Osteoblast (primary cell): ENCODE data around the gene NHLRC4. TPM values are rescaled to one million over a fixed set of nuclear protein-coding genes. Genes with fewer than 3 reads are reported as not detected.

Experiments
- DNase-seq: peaks from one replicate; pipeline ENCODE4 v3.0.0; 2011; ENCODE audit warnings: low spot score, mixed read lengths; ENCODE audit not compliant: insufficient read length; ENCODE audit errors: missing footprints
- H2AFZ ChIP-seq: 2 replicates; pipeline ENCODE4 v1.6.0; 2011; ENCODE audit warnings: mild to moderate bottlenecking, low read length
- H3K27ac ChIP-seq: 2 replicates; pipeline ENCODE4 v1.5.1; 2011; ENCODE audit warnings: mild to moderate bottlenecking, low read depth, low read length, moderate library complexity
- H3K27me3 ChIP-seq: 2 replicates; pipeline ENCODE4 v1.6.0; 2012; ENCODE audit warnings: mild to moderate bottlenecking, control low read depth, inconsistent platforms, low read length, moderate library complexity; ENCODE audit not compliant: insufficient read depth
- H3K36me3 ChIP-seq: 2 replicates; pipeline ENCODE4 v1.5.1; 2011; ENCODE audit warnings: mild to moderate bottlenecking, low read length, control low read depth, moderate library complexity; ENCODE audit not compliant: insufficient read depth
- H3K4me1 ChIP-seq: 2 replicates; pipeline ENCODE4 v1.5.1; 2011; ENCODE audit warnings: mild to moderate bottlenecking, low read length, control low read depth, moderate library complexity; ENCODE audit not compliant: insufficient read depth
- H3K4me2 ChIP-seq: 2 replicates; pipeline ENCODE4 v1.6.0; 2011; ENCODE audit warnings: mild to moderate bottlenecking, low read length; ENCODE audit not compliant: insufficient read depth
- H3K4me3 ChIP-seq: fragments of 200-600 bp; sonication (generic); 3 replicates; pipeline ENCODE4 v1.5.1; 2012; ENCODE audit warnings: mild to moderate bottlenecking, low read length, inconsistent platforms; ENCODE audit not compliant: insufficient read depth
- H3K79me2 ChIP-seq: 2 replicates; pipeline ENCODE4 v1.6.0; 2012; ENCODE audit warnings: mild to moderate bottlenecking, low read length, control low read depth, inconsistent platforms; ENCODE audit not compliant: insufficient read depth
- H3K9me3 ChIP-seq: 2 replicates; pipeline ENCODE4 v1.5.1; 2011; ENCODE audit warnings: low read depth, low read length, control low read depth
- H4K20me1 ChIP-seq: 2 replicates; pipeline ENCODE4 v1.6.0; 2012; ENCODE audit warnings: mild to moderate bottlenecking, low read length, control low read depth; ENCODE audit not compliant: insufficient read depth
- CTCF ChIP-seq: IDR thresholded peaks from 2 replicates; pipeline ENCODE4 v1.5.1; 2011; ENCODE audit warnings: mild to moderate bottlenecking, low read depth, low read length, moderate library complexity; ENCODE audit errors: extremely low read depth
- total RNA-seq: library from RNA; depleted of rRNA; stranded (reverse); fragments of >200 nt; gene quantifications from 2 replicates; pipeline ENCODE4 v1.2.3, GENCODE V29; 2012

NHLRC4 gene
- total RNA-seq, 1 donor, result 2.2 TPM

DNA sequence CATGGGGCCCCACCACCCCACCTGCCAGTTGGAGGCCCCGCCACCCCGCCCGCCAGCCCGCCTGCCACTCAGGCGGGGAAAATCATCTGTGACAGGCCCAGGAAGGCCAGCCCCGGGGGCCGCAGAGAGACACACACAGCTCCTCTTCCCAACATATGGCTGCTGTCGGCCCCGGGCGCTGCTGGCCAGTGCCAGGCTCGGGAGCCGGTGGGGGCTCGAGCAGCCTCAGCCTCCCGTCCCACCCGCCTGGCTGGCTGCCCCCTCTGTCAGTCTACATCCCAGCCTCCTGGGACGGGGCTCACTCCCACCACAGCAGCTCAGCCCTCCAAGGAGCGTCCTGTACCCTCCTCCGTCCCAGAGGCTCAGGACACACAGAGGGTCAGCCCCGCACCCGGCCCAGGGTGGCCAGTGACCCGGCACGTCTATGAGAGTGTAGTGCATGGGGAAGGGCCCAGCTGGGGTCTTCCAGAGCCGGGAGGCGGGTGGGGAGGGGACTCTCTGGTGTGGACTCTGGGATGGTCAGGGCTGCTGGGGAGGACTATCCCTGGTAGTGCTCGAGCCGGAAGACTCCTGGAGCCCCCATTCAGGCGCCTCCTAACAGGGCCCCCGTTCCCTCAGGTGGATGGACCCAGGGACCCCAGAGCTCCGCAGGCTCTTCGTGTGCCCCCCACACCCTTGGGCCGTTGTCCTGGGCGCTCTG is 10.2 kb upstream of the NHLRC4 start:
- Histone ChIP-seq H3K36me3 (peaks cover 5% of the 10 kb centered on the region), H3K4me2 (no peak overlapping the region), H3K27me3 (peaks cover 26% of the 10 kb centered on the region), H3K4me3 (no peak overlapping the region), H3K4me1 (peaks cover 6% of the 10 kb centered on the region), H2AFZ (no peak overlapping the region), H3K79me2 (peaks cover 2% of the 10 kb centered on the region), H4K20me1 (peaks cover 2% of the 10 kb centered on the region), H3K9me3 (no peaks in the 10 kb centered on the region), H3K27ac (no peak overlapping the region)
- DNase-seq, result peak; percentile 88
- TF ChIP-seq CTCF, result no peak

- no peaks in the 10 kb centered on the region for H3K79me2 ChIP-seq
- H3K27me3 ChIP-seq, result peaks cover 36% of the 10 kb centered on the region
- H2AFZ ChIP-seq, result no peak overlapping the region
Measured at GRCh38 chr16:557463-558297, 9.1 kb upstream of the NHLRC4 start.

GRCh38 chr16:558298-559020 is 8.3 kb upstream of the NHLRC4 start:
- H3K36me3 ChIP-seq, result no peaks in the 10 kb centered on the region
- H2AFZ ChIP-seq, result no peak overlapping the region
- peaks cover 6% of the 10 kb centered on the region for H3K4me1 ChIP-seq
- H4K20me1 ChIP-seq, result peaks cover 3% of the 10 kb centered on the region
- no peak for TF ChIP-seq CTCF
- no peak overlapping the region for H3K4me2 ChIP-seq
- no peak overlapping the region for H3K4me3 ChIP-seq
- no peak overlapping the region for H3K27ac ChIP-seq
- no peaks in the 10 kb centered on the region for H3K79me2 ChIP-seq
- peaks cover 36% of the 10 kb centered on the region for H3K27me3 ChIP-seq
- H3K9me3 ChIP-seq, result no peaks in the 10 kb centered on the region
- DNase-seq, result peak; percentile 94

More at GRCh38 chr16:557463-558297, 9.1 kb upstream of the NHLRC4 start:
- peaks cover 3% of the 10 kb centered on the region for H4K20me1 ChIP-seq
- H3K4me1 ChIP-seq, result peaks cover 6% of the 10 kb centered on the region
- no peak for TF ChIP-seq CTCF
- no peaks in the 10 kb centered on the region for H3K9me3 ChIP-seq
- DNase-seq, result peak; percentile 92
- no peak overlapping the region for H3K27ac ChIP-seq
- H3K4me3 ChIP-seq, result no peak overlapping the region
- H3K36me3 ChIP-seq, result no peaks in the 10 kb centered on the region
- H3K4me2 ChIP-seq, result no peak overlapping the region
